Transverse colon (tissue), 3 donors: ENCODE measurements around the gene NLRP12.
"Not testable (repeated sequence)": the region's sequence is repeated elsewhere in the genome, so short reads cannot be mapped to it uniquely, and the experiment has no call there.

ENCODE experiments used
- CTCF ChIP-seq, 5 experiments: fragments of 200-600 bp in 3 of 5; fragments of 450-650 bp in 2 of 5; sonication (generic) in 3 of 5; IDR thresholded peaks; 1 replicate in 2 of 5; 2 replicates in 3 of 5; pipeline ENCODE4 v1.5.1; 2016 to 2017; ENCODE audit warnings: antibody characterized with exemption in 5 of 5, inconsistent platforms in 3 of 5, mild to moderate bottlenecking in 2 of 5, moderate library complexity in 1 of 5
- EP300 ChIP-seq: sonication (generic); formaldehyde crosslinking; IDR thresholded peaks from one replicate; pipeline ENCODE4 v1.6.1; 2017; ENCODE audit warnings: antibody characterized with exemption, low read depth
- POLR2A ChIP-seq: fragments of 450-650 bp; IDR thresholded peaks from one replicate; pipeline ENCODE4 v1.6.1; 2016; ENCODE audit warnings: antibody characterized with exemption, mild to moderate bottlenecking, moderate library complexity

GRCh38 chr19:53838446-53838845 lies 14.3 kb upstream of the NLRP12 start:
- not testable (repeated sequence) for TF ChIP-seq POLR2A; CTCF (IDR thresholded peaks at IDR 0.05); EP300
